K562 (cell line): ENCODE data around the gene PRAME. TPM values are rescaled to one million over a fixed set of nuclear protein-coding genes. Genes with fewer than 3 reads are reported as not detected.

Source experiments
- ARID1B ChIP-seq: fragments of 450-650 bp; IDR thresholded peaks from 2 replicates; pipeline ENCODE4 v1.6.1; 2016; ENCODE audit warnings: antibody characterized with exemption, mild to moderate bottlenecking, inconsistent platforms
- CBFA2T2 ChIP-seq: fragments of 450-650 bp; conservative IDR thresholded peaks from 2 replicates; pipeline ENCODE4 v1.6.1; 2017; ENCODE audit warnings: mild to moderate bottlenecking
- CBX3 ChIP-seq, 2 experiments: IDR thresholded peaks; 1 replicate in 1 of 2; 2 replicates in 1 of 2; pipeline ENCODE4 v1.6.1; 2012; ENCODE audit warnings: inconsistent platforms in 2 of 2, low read length in 2 of 2, borderline replicate concordance in 1 of 2, control low read depth in 1 of 2
- CHAMP1 ChIP-seq: fragments of 450-650 bp; IDR thresholded peaks from 2 replicates; pipeline ENCODE4 v1.6.1; 2016; ENCODE audit warnings: mild to moderate bottlenecking
- CREB3L1 ChIP-seq: fragments of 450-650 bp; IDR thresholded peaks from 2 replicates; pipeline ENCODE4 v1.6.1; 2014; ENCODE audit warnings: low read depth, mild to moderate bottlenecking, moderate library complexity, borderline replicate concordance
- CREM ChIP-seq: IDR thresholded peaks from 2 replicates; pipeline ENCODE4 v1.6.1; 2014; ENCODE audit warnings: antibody characterized with exemption, low read depth
- FOXJ2 ChIP-seq: fragments of 200-800 bp; sonication (Bioruptor generic); IDR thresholded peaks from 2 replicates; pipeline ENCODE4 v1.6.1; 2016; ENCODE audit warnings: missing genetic modification characterization, missing compliant biosample characterization
- FOXK2 ChIP-seq, 2 experiments: fragments of 450-650 bp; IDR thresholded peaks in 1 of 2; conservative IDR thresholded peaks in 1 of 2; 2 replicates each; pipeline ENCODE4 v1.6.1; 2016; ENCODE audit warnings: low read depth in 2 of 2, mild to moderate bottlenecking in 1 of 2
- HDGF ChIP-seq: fragments of 450-650 bp; IDR thresholded peaks from 2 replicates; pipeline ENCODE4 v1.6.1; 2016
- MLX ChIP-seq, 2 experiments: fragments of 450-650 bp in 1 of 2; sonication (generic) in 1 of 2; formaldehyde crosslinking; conservative IDR thresholded peaks; 2 replicates each; pipeline versions ENCODE4 v1.4.0 to v1.8.1; 2020 to 2022; ENCODE audit warnings: mild to moderate bottlenecking in 1 of 2, missing genetic modification reagents in 1 of 2
- MTA2 ChIP-seq: fragments of 450-650 bp; IDR thresholded peaks from 2 replicates; pipeline ENCODE4 v1.6.1; 2016; ENCODE audit warnings: low read depth
- NBN ChIP-seq: fragments of 450-650 bp; IDR thresholded peaks from 2 replicates; pipeline ENCODE4 v1.6.1; 2016; ENCODE audit warnings: low read depth, mild to moderate bottlenecking
- NUFIP1 ChIP-seq: fragments of 450-650 bp; IDR thresholded peaks from 2 replicates; pipeline ENCODE4 v1.6.1; 2018; ENCODE audit not compliant: partially characterized antibody
- PHF20 ChIP-seq: fragments of 450-650 bp; IDR thresholded peaks from 2 replicates; pipeline ENCODE4 v1.6.1; 2018; ENCODE audit not compliant: partially characterized antibody
- PKNOX1 ChIP-seq: fragments of 450-650 bp; IDR thresholded peaks from 2 replicates; pipeline ENCODE4 v1.6.1; 2016
- TAF9B ChIP-seq: fragments of 450-650 bp; IDR thresholded peaks from 2 replicates; pipeline ENCODE4 v1.6.1; 2018; ENCODE audit warnings: mild to moderate bottlenecking; ENCODE audit not compliant: partially characterized antibody
- ZBTB33 ChIP-seq: sonication (generic); formaldehyde crosslinking; IDR thresholded peaks from 2 replicates; pipeline ENCODE4 v1.8.1; 2023; ENCODE audit warnings: mild to moderate bottlenecking, missing genetic modification reagents
- ZKSCAN8 ChIP-seq: fragments of 200-800 bp; sonication (Bioruptor generic); IDR thresholded peaks from 2 replicates; pipeline ENCODE4 v1.6.1; 2016; ENCODE audit warnings: missing genetic modification characterization, missing compliant biosample characterization
- ZNF121 ChIP-seq: sonication (generic); formaldehyde crosslinking; conservative IDR thresholded peaks from 2 replicates; pipeline ENCODE4 v1.8.0; 2022; ENCODE audit warnings: missing genetic modification reagents
- polyA plus RNA-seq, 8 experiments: library from polyadenylated mRNA; depleted of rRNA in 4 of 8; stranded (reverse) in 5 of 8; unstranded in 3 of 8; fragments of >200 nt; fragmentation: Nextera tagmentation in 2 of 8; fragmentation: Illumina TruSeq in 1 of 8; extraction: Ambion mirVana in 2 of 8; extraction: Trizol in 1 of 8; gene quantifications; 2 replicates each; pipeline versions ENCODE4 v1.2.1 to v1.2.3, GENCODE V29; 2011 to 2014; ENCODE audit warnings: inconsistent platforms in 1 of 8, missing spikeins in 1 of 8
- total RNA-seq, 7 experiments: library from RNA; depleted of rRNA in 6 of 7; stranded (reverse); fragments of >200 nt in 6 of 7; fragmentation: Illumina TruSeq in 2 of 7; extraction: Trizol in 2 of 7; gene quantifications; 2 replicates each; pipeline versions ENCODE4 v1.2.1 to v1.2.3, GENCODE V29; 2011 to 2021; ENCODE audit warnings: low replicate concordance in 1 of 7

PRAME gene
- total and polyA plus RNA-seq, 9 of the 15 experiments (the other 6 are each of a cell fraction or from before 2014, with no cell fraction given) = 662 to 2,141 (median 1,142) TPM

- TF ChIP-seq CHAMP1 (no peak), TAF9B (no peak), MTA2 (no peak), HDGF (no peak), ZBTB33 (CRISPR knock-in tag) (peak; percentile 79), PKNOX1 (no peak), FOXJ2 (tag) (no peak), CBFA2T2 (no peak), ZKSCAN8 (CRISPR knock-in tag) (no peak), ARID1B (no peak), NUFIP1 (no peak), PHF20 (no peak), NBN (no peak), CREM (no peak), ZNF121 (0 out of 2 replicates have a peak, but pooled peaks have one; percentile 41), MLX (CRISPR knock-in tag; conservative IDR thresholded peaks at IDR 0.05) (peak in 1 of 2 experiments; percentile 96; a peak in 2 of 4 replicates), CBX3 (IDR thresholded peaks at IDR 0.05; ENCODE audit: borderline replicate concordance in 1 of 2, low read length in 2 of 2) (no peak), FOXK2 (conservative IDR thresholded peaks at IDR 0.05 in 1 of 2, IDR thresholded peaks at IDR 0.05 in 1 of 2; ENCODE audit: low read depth in 2 of 2) (no peak), CREB3L1 (no peak)
Measured at GRCh38 chr22:22508274-22509176, 50.5 kb downstream of the PRAME start, which contains the start of gene ZNF280B (continued).
